Endothelial cell of umbilical vein (primary cell): ENCODE data around the gene LRP1B. TPM values are rescaled to one million over a fixed set of nuclear protein-coding genes. Genes with fewer than 3 reads are reported as not detected.

Source experiments
- BruUV-seq: library from RNA; stranded (reverse); fragments of 400-500 nt; replicated peaks from 2 replicates; lab custom pipeline; 2021; lab: Mats Ljungman, UMichigan
- CTCF ChIA-PET: fragments of 300-600, 350-600 bp; sonication (Branson Sonifier 250); formaldehyde crosslinking; loops from one replicate; lab custom pipeline; 2021; ENCODE audit warnings: antibody characterized with exemption, inconsistent platforms; lab: Charles Lee
- POLR2A ChIA-PET: fragments of 300-600, 350-600 bp; sonication (Branson Sonifier 250); formaldehyde crosslinking; loops from one replicate; lab custom pipeline; 2021; ENCODE audit warnings: antibody characterized with exemption, inconsistent platforms; lab: Charles Lee
- DNase-seq: peaks from one replicate; pipeline ENCODE4 v3.0.0-alpha.2; 2011; ENCODE audit warnings: low read depth, low spot score
- FAIRE-seq: peaks from 2 replicates; lab custom pipeline; 2011; peaks lifted over from hg19 to GRCh38; lab: Jason Lieb, UNC
- H2AFZ ChIP-seq: 2 replicates; pipeline ENCODE4 v1.6.0; 2012; ENCODE audit warnings: low read depth, low read length, control low read depth, inconsistent platforms
- H3K27ac ChIP-seq: 2 replicates; pipeline ENCODE4 v1.5.1; 2011; ENCODE audit warnings: low read depth, mild to moderate bottlenecking, control low read depth, low read length, moderate library complexity; ENCODE audit not compliant: insufficient read depth
- H3K27me3 ChIP-seq, 2 experiments: 2 replicates each; pipeline versions ENCODE4 v1.6.0 to v1.6.1; 2011; ENCODE audit warnings: low read length in 2 of 2, mixed read lengths in 1 of 2; ENCODE audit not compliant: control insufficient read depth in 2 of 2, insufficient read depth in 2 of 2
- H3K36me3 ChIP-seq, 2 experiments: 2 replicates in 1 of 2; 3 replicates in 1 of 2; pipeline ENCODE4 v1.5.1; 2011; ENCODE audit warnings: low read length in 2 of 2, mild to moderate bottlenecking in 1 of 2, moderate library complexity in 1 of 2; ENCODE audit not compliant: control insufficient read depth in 2 of 2, insufficient read depth in 2 of 2; ENCODE audit errors: extremely low read depth in 1 of 2
- H3K4me1 ChIP-seq: 3 replicates; pipeline ENCODE4 v1.5.1; 2011; ENCODE audit warnings: mild to moderate bottlenecking, low read length; ENCODE audit not compliant: control insufficient read depth, insufficient read depth; ENCODE audit errors: extremely low read depth
- H3K4me2 ChIP-seq: 2 replicates; pipeline ENCODE4 v1.6.1; 2011; ENCODE audit warnings: low read length, control low read depth, mixed read lengths; ENCODE audit not compliant: insufficient read depth
- H3K4me3 ChIP-seq, 3 experiments: fragments of 200-600 bp in 1 of 3; sonication (generic), shearing (Covaris generic) in 1 of 3; replicated peaks in 1 of 3; 2 replicates each; pipeline ENCODE4 v1.5.1; 2011 to 2016; ENCODE audit warnings: control low read depth in 3 of 3, low read length in 3 of 3, mild to moderate bottlenecking in 2 of 3, inconsistent platforms in 1 of 3, low read depth in 1 of 3, moderate library complexity in 1 of 3; ENCODE audit not compliant: insufficient read depth in 1 of 3
- H3K79me2 ChIP-seq: 2 replicates; pipeline ENCODE4 v1.6.0; 2012; ENCODE audit warnings: low read length, inconsistent platforms; ENCODE audit not compliant: control insufficient read depth, insufficient read depth
- H3K9ac ChIP-seq: replicated peaks from 2 replicates; pipeline ENCODE3; 2011; ENCODE audit warnings: low read length, control low read depth; ENCODE audit not compliant: insufficient read depth; ENCODE audit errors: extremely low read depth
- H3K9me1 ChIP-seq: replicated peaks from 3 replicates; pipeline ENCODE4 v1.6.0; 2011; ENCODE audit warnings: mild to moderate bottlenecking, low read length; ENCODE audit not compliant: control insufficient read depth, insufficient read depth; ENCODE audit errors: extremely low read depth
- H3K9me3 ChIP-seq: replicated peaks from 2 replicates; pipeline ENCODE4 v1.5.1; 2012; ENCODE audit warnings: low read length, inconsistent platforms; ENCODE audit not compliant: control insufficient read depth, insufficient read depth
- H4K20me1 ChIP-seq: replicated peaks from 2 replicates; pipeline ENCODE3; 2011; ENCODE audit warnings: mild to moderate bottlenecking, low read length; ENCODE audit not compliant: control insufficient read depth, insufficient read depth; ENCODE audit errors: extremely low read depth
- EZH2 ChIP-seq: IDR thresholded peaks from 2 replicates; pipeline ENCODE4 v1.6.1; 2012; ENCODE audit warnings: borderline replicate concordance, low read depth, mild to moderate bottlenecking, moderate library complexity, low read length, inconsistent platforms; ENCODE audit not compliant: severe bottlenecking
- FOS ChIP-seq: IDR thresholded peaks from 2 replicates; pipeline ENCODE4 v1.6.1; 2011; ENCODE audit warnings: mild to moderate bottlenecking, low read length, moderate library complexity, borderline replicate concordance; ENCODE audit not compliant: insufficient read depth
- GATA2 ChIP-seq: IDR thresholded peaks from 2 replicates; pipeline ENCODE4 v1.7.0; 2011; ENCODE audit warnings: low read depth, mild to moderate bottlenecking, moderate library complexity, mixed read lengths, low read length; ENCODE audit not compliant: insufficient read length, insufficient read depth
- JUN ChIP-seq: IDR thresholded peaks from 2 replicates; pipeline ENCODE4 v1.6.1; 2011; ENCODE audit warnings: borderline replicate concordance, low read depth; ENCODE audit not compliant: insufficient read length, insufficient read depth
- MYC ChIP-seq: IDR thresholded peaks from one replicate; pipeline ENCODE4 v1.6.1; 2011; ENCODE audit warnings: mild to moderate bottlenecking, low read depth, low read length
- POLR2A ChIP-seq: IDR thresholded peaks from 2 replicates; pipeline ENCODE4 v1.6.1; 2012; ENCODE audit warnings: low read depth, mild to moderate bottlenecking, control low read depth, low read length
- POLR2AphosphoS5 ChIP-seq: IDR thresholded peaks from 2 replicates; pipeline ENCODE4 v1.6.1; 2012; ENCODE audit warnings: low read depth, mild to moderate bottlenecking, control low read depth, low read length, moderate library complexity; ENCODE audit not compliant: insufficient read depth
- dilution Hi-C: fragments of 300-500 bp; cut with MboI; formaldehyde crosslinking; loops from one replicate; pipeline ENCODE4 v1.15.0; 2019; ENCODE audit warnings: low sequenced_read_pairs; ENCODE audit not compliant: extremely low pct_ligation_motif_present
- intact Hi-C: fragments of 100-400 bp; cut with micrococcal nuclease; formaldehyde crosslinking; loops from one replicate; pipeline ENCODE4 v1.10.0; 2022
- polyA plus RNA-seq, 4 experiments: library from polyadenylated mRNA; depleted of rRNA in 3 of 4; stranded (reverse) in 3 of 4; unstranded in 1 of 4; fragments of >200 nt; gene quantifications; 2 replicates each; pipeline versions ENCODE4 v1.2.1 to v1.2.3, GENCODE V29; 2011 to 2012; ENCODE audit warnings: missing spikeins in 1 of 4
- total RNA-seq: library from RNA; stranded (reverse); gene quantifications from 2 replicates; pipeline ENCODE4 v1.2.3, GENCODE V29; 2021
- TF ChIP-seq, protein P1 (sequence below): IDR thresholded peaks from 2 replicates; pipeline ENCODE4 v1.6.1; 2011; ENCODE audit not compliant: insufficient read depth, insufficient read length
- TF ChIP-seq, protein P2 (sequence below), 2 donors: IDR thresholded peaks; 1 replicate in 1 of 2; 2 replicates in 1 of 2; pipeline ENCODE4 v1.5.1; 2011; ENCODE audit warnings: low read length in 2 of 2, mild to moderate bottlenecking in 2 of 2, moderate library complexity in 2 of 2, control low read depth in 1 of 2, inconsistent platforms in 1 of 2, low read depth in 1 of 2; ENCODE audit not compliant: insufficient read depth in 1 of 2; ENCODE audit errors: extremely low read depth in 1 of 2

The LRP1B gene
- total and polyA plus RNA-seq, 2 donors (not counting 3 experiments of a cell fraction or from before 2014, with no cell fraction given): 0.03 to 0.07 TPM

DNA sequence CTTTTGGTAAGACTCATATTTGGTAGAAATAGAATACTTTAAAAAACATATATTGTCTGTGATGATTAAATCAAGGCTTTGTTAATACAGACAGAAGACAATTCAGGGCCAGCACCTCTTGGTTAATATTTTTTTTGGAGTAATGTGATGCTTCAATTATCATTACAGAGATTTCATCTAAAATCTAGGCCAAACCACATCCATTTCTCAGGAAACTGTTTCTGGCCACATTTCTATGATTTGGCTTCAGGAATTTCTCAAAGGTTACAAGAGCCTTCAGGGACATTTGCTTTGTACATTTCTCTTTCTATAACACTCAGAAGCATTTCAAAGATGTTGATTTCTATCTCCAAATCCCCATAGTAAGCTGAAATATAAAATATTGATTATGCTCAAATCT is 614.9 kb downstream of the LRP1B start:
- no TSS peak for BruUV-seq
- DNase-seq (no peak), FAIRE-seq (no peak)
- POLR2A ChIA-PET: no interaction called here
- Histone ChIP-seq H3K4me3 (no peak overlapping the region), H3K9ac (no peak overlapping the region), H3K4me2 (no peak overlapping the region), H3K79me2 (no peaks in the 10 kb centered on the region), H3K36me3 (no peaks in the 10 kb centered on the region), H3K27me3 (no peaks in the 10 kb centered on the region), H4K20me1 (no peaks in the 10 kb centered on the region), H2AFZ (no peak overlapping the region), H3K9me3 (no peaks in the 10 kb centered on the region), H3K27ac (no peak overlapping the region), H3K4me1 (no peaks in the 10 kb centered on the region), H3K9me1 (no peaks in the 10 kb centered on the region)
- dilution Hi-C loops: no loop called here
- CTCF ChIA-PET: no interaction called here
- no peak for TF ChIP-seq POLR2AphosphoS5
- no peak for TF ChIP-seq POLR2A
- TF ChIP-seq MYC: no peak
- no peak for TF ChIP-seq EZH2
- TF ChIP-seq, protein P1, sequence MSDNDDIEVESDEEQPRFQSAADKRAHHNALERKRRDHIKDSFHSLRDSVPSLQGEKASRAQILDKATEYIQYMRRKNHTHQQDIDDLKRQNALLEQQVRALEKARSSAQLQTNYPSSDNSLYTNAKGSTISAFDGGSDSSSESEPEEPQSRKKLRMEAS: no peak
- TF ChIP-seq JUN: no peak
- TF ChIP-seq FOS: no peak
- TF ChIP-seq GATA2: no peak
- TF ChIP-seq, protein P2, sequence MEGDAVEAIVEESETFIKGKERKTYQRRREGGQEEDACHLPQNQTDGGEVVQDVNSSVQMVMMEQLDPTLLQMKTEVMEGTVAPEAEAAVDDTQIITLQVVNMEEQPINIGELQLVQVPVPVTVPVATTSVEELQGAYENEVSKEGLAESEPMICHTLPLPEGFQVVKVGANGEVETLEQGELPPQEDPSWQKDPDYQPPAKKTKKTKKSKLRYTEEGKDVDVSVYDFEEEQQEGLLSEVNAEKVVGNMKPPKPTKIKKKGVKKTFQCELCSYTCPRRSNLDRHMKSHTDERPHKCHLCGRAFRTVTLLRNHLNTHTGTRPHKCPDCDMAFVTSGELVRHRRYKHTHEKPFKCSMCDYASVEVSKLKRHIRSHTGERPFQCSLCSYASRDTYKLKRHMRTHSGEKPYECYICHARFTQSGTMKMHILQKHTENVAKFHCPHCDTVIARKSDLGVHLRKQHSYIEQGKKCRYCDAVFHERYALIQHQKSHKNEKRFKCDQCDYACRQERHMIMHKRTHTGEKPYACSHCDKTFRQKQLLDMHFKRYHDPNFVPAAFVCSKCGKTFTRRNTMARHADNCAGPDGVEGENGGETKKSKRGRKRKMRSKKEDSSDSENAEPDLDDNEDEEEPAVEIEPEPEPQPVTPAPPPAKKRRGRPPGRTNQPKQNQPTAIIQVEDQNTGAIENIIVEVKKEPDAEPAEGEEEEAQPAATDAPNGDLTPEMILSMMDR (IDR thresholded peaks at IDR 0.05; ENCODE audit: extremely low read depth in 1 of 2, insufficient read depth in 1 of 2, low read depth in 1 of 2, low read length in 2 of 2): no peak
- intact Hi-C loops: no loop called here
